EL (cell line): Measurements from ENCODE around the gene OTOP3.
"Not testable (repeated sequence)": the region's sequence is repeated elsewhere in the genome, so short reads cannot be mapped to it uniquely, and the experiment has no call there.

ENCODE experiments used
- DNase-seq: peaks from one replicate; pipeline ENCODE4 v3.0.0-alpha.2; 2016

Gene OTOP3

GRCh38 chr17:74935585-74936469 lies at the start of gene OTOP3:
Gene OTOP3 (plus strand): TSS chr17:74935898. CDS start chr17:74935922, 24 bp downstream.
- DNase-seq, result no peak

GRCh38 chr17:74888469-74888868 lies 47.2 kb upstream of the OTOP3 start:
- no peak for DNase-seq

DNA sequence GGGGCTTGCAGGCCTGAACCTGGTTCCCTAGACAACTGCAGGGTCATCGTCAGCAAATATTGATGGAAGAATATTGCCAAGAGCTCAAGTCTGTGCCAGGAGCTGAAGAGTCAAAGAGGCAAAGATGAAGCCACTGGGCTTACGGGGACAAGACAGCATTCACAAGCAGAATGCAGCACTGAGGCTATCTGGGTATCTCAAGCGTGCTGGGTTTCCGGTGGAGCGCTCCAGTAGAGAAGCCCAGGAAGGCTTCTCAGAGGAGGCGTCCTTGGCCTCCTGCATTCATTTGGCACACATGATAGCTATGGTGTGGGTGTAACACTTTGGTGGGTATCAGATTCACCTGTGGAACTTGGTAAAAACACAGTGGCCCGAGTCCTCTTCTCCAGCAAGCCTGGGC lies 45.1 kb upstream of the OTOP3 start:
- no peak for DNase-seq

- DNase-seq, result no peak
These were observed 43.5 kb upstream of the OTOP3 start for GRCh38 chr17:74892013-74892841.

DNA sequence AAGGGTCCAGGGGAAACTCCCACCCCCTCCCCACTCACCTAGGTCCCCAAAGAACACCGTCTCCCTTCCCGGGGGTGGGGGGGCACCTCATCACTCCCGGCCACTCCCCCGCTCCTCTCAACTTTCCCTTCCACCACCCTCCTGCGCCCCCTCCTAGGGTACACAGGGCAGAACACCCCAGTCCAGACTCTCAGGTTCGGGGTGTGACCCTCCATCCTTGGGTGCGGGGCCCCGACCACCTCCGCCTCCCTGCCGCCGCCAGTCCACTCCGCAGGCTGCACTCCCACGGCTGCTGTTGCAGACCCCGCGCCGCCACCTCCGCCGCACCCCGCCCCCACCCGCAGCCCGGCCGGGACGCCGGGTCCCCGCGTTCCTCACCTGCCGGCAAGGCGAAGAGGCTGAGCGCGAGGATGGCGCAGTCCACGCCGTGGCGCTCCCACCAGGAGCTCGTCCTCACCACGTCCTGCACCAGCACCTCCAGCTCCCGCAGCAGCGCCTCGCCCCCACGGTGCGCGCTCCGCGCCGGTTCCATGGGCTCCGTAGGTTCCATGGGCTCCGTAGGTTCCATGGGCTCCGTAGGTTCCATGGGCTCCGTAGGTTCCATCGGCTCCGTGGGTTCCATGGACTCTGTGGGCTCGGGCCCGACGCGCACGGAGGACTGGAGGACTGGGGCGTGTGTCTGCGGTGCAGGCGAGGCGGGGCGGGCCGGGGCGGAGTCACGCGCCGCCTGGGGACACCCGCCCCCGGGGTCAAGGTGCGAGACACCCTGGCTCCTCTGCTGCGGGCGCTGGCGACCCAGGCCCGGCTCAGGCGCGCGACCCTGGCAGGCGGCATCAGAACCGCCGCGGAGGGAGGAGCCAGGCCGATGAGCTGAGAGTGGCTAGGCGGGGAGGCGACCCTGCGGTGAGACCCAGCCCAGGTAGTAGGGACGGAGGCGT lies 42.5 kb upstream of the OTOP3 start, which contains the start of gene FADS6:
TSS of gene FADS6 (minus strand) at position 660 of the 938 bp plus-strand sequence. CDS start at position 622, 38 bp downstream.
- no peak for DNase-seq

DNA sequence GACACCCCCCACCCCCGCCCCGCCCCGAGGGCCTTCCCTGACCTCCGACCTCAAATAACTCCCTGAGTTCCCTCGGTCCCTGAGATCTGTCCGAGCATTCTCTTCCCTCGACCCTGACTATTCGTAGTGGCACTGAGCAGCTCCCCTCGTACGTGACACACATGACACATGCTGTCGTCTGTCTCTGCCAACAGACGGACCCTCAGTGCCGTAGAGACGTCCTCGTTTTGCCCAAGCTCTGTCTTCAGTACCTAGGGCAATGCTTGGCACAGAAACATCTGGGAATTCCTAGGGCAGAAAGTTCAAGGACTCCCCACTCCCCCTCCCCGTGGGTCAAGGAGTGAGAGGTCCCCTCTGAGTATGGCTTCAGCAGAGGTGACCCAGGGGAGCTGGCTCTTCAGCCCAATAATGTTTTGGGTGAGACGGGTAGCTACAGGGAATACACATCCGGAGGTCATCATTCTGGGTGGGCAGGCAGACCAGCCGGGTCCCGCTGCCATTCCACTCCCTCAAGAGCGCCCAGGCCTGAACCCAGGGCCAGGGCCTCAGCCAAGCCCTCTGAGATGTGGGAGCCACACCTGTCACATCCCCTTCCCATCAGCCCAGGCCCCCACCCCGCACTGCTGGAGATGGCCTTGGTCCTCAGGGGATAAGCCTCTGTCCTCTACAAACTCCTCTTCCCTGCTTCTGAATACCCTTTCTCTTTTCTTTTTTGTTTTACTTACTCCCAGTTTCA lies 41.6 kb upstream of the OTOP3 start:
- no peak for DNase-seq

DNA sequence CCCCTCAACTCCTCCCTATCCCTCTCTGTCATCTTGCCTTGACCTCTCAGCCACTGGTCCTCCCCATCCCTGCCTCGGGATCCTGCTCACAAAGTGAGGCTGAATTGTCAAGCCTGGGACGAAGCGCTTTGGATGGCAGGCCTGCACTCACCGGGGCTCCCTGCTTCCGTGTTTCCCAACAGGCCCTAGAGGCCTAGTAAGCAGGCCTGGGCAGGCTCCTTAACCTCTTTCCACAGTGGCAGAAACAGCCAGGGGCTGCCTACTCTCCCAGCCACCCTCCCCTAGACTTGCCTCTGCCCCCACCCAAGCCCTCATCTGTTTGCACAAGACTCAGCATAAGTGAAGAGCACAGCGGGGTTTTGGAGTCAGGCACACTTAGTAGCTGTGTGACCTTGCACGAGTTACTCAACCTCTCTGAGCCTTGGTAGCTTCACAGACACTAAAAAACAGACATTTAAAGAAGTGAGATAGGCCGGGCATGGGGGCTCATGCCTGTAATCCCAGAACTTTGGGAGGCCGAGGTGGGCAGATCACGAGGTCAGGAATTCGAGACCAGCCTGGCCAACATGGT lies 37.2 kb upstream of the OTOP3 start:
- DNase-seq, result no peak

DNA sequence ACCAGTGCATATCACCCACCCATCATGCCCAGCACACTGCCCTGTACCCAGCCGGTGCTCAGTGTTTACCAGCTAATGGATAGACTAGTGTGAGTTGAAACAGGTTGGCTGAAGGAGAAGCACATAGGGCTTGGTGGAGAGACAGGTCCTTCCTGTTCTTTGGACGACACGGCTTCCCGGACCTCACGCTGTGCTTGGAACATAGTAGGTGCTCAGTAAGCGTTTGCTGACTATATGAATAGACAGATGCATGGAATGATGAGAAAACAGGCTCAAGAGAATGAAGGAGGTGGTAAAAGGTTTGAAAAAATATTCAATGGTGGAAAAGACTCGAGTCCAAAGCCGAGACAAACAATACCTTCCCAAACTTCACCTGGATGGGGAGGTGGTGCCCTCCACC lies 35.5 kb upstream of the OTOP3 start:
- no peak for DNase-seq

- no peak for DNase-seq
These were observed 34.2 kb upstream of the OTOP3 start for GRCh38 chr17:74901353-74902135.

DNA sequence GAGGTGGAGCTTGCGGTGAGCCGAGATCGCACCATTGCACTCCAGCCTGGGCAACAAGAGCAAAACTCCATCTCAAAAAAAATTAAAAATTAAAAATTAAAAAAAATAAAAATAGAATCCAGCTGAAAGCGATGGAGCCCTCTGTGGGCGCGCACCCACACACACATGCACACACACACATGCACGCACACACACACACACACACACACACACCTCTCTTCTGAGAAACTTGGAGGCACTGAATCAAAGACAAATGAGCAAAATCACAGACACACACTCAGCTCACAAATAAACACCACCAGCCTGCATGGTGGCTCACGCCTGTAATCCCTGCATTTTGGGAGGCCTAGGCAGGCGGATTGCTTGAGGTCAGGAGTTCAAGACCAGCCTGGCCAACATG lies 32.7 kb upstream of the OTOP3 start:
- DNase-seq, result no peak

DNA sequence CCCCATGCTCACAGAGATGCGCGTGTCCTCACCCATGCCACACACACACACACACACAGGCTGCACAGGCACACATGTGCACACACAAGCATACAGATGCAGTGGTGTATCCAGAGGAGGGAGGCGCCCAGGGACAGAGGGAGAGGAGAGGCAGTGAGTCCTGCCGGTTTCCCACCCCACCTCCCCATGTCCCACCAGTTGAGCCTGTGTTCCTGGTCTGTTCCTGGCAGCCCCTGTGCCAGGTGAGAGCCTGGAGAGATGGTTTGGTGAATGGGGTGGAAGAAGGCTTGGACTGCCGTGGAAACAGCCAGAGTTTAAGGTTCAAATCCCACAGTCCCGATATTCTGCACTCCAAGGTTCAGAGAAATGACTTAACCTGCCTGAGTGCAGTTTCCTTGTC lies 32.0 kb upstream of the OTOP3 start:
- DNase-seq, result no peak

GRCh38 chr17:74904687-74905409 lies 30.9 kb upstream of the OTOP3 start:
- DNase-seq, result no peak

DNA sequence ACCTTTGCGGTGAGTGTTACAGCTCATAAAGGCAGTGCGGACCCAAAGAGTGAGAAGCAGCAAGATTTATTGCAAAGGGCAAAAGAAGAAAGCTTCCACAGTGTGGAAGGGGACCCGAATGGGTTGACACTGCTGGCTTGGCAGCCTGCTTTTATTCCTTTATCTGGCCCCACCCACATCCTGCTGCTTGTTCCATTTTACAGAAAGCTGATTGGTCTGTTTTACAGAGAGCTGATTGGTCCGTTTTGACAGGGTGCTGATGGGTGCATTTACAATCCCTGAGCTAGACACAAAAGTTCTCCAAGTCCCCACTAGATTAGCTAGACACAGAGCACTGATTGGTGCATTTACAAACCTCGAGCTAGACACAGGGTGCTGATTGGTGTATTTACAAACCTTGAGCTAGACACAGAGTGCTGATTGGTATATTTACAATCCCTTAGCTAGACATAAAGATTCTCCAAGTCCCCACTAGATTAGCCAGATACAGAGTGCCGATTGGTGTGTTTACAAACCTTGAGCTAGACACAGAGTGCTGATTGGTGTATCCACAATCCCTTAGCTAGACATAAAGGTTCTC lies 29.4 kb upstream of the OTOP3 start:
- DNase-seq, result not testable (repeated sequence)

DNA sequence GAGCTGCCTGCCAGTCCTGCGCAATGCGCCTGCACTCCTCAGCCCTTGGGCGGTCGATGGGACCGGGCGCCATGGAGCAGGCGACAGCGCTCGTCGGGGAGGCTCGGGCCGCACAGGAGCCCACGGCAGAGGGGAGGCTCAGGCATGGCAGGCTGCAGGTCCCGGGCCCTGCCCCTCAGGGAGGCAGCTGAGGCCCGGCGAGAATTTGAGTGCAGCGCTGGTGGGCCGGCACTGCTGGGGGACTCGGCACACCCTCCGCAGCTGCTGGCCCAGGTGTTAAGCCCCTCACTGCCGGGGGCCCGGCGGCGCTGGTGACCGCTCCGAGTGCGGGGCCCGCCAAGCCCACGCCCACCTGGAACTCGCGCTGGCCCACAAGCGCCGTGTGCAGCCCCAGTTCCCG lies 28.7 kb upstream of the OTOP3 start:
- DNase-seq, result no peak

- DNase-seq, result not testable (repeated sequence)
These were observed 26.6 kb upstream of the OTOP3 start for GRCh38 chr17:74909097-74909496.

- DNase-seq, result not testable (repeated sequence)
These were observed 24.3 kb upstream of the OTOP3 start for GRCh38 chr17:74911423-74911822.

- DNase-seq, result no peak
These were observed 19.4 kb upstream of the OTOP3 start for GRCh38 chr17:74916136-74916850.

DNA sequence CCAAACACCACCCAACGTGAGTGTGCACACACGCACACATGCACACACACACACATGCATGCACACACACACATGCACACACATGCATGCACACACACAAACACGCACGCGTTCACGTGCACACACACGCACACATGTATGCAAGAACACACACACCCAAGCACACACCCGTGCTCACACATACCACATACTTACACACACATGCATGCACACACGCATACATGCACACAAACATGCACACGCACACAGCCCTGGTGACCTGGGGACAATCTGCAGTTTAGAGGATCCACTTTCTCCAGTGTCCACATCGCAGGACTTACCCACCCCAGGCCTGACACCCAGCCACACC lies 18.9 kb upstream of the OTOP3 start:
- no peak for DNase-seq

DNA sequence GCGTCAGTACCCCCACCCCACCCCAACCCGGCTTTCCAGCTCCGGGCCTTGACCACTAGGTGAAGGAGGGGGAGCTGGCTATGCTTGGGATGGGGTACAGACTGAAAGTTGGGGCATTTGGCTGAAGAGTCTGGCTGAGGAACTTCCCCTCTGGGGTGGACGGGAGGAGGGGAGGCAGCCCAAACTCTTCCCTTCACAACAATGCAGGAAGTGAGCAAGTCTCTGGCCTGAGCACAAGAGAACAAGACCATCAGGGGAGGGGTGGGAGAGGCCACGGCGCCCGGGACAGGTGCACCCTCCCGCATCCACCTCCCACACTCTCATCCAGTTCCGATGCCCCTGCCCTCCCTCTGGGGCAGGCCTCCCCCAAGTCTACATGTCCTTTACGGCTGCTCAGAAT lies 18.3 kb upstream of the OTOP3 start:
- no peak for DNase-seq
